Measurements from ENCODE around the gene ARHGAP29. TPM values are rescaled to one million over a fixed set of nuclear protein-coding genes. Genes with fewer than 3 reads are reported as not detected.
"Not testable (repeated sequence)": the region's sequence is repeated elsewhere in the genome, so short reads cannot be mapped to it uniquely, and the experiment has no call there.

Gene ARHGAP29
- total and polyA plus RNA-seq, 2 donors: 9.0 to 72.0 TPM

GRCh38 chr1:94199398-94199797, 38.0 kb downstream of the ARHGAP29 start:
- DNase-seq (ENCODE audit: extremely low spot score): no peak
- no peak overlapping the region for H3K27ac ChIP-seq (ENCODE audit: low read depth)
- 86% methylated on average over 2 of the region's 2 CpGs for WGBS
- no peak overlapping the region for H3K4me3 ChIP-seq (ENCODE audit: low read depth, low read length)
- H3K36me3 ChIP-seq (ENCODE audit: insufficient read depth): no peaks in the 10 kb centered on the region
- H3K4me1 ChIP-seq (ENCODE audit: insufficient read depth): no peaks in the 10 kb centered on the region

DNA sequence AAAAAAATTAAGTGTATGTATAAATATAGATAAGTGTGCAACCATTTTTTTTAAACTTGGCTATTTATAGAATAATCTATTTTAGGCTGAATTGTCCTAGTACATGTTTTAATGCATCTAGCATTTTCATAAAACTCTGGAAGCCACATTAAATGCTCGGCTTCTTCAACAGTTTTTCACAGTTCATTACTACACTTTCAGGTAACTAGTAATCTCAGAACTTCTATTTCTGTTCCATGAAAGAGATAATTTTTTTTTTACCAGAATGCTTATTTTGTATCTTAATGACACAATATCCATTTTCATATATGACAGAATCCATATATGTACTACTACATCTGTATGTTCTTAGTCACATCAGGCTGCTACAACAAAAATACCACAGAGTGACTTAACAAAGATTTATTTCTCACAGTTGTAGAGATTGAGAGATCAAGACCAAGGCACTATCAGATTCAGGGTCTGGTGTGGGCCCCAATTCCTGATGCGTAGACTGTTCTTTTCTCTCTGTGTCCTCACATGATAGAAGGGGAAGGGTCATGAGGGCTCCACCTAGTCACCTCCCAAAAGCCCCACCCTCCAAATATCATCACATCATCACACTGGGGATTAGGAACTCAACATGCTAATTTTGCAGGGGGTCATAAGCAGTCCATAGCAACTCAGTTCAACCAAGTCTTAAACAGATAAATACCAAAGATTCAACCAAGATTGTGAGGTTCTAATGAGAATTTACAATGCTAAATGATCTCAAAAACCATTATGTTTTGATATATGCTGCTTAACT, 43.1 kb downstream of the ARHGAP29 start:
- Histone ChIP-seq H3K36me3 (ENCODE audit: insufficient read depth) (no peaks in the 10 kb centered on the region), H3K4me3 (ENCODE audit: low read depth, low read length) (no peak overlapping the region), H3K4me1 (ENCODE audit: insufficient read depth) (no peaks in the 10 kb centered on the region), H3K27ac (ENCODE audit: low read depth) (no peak overlapping the region)
- WGBS: 93% methylated on average over 2 of the region's 2 CpGs
- no peak for DNase-seq (ENCODE audit: extremely low spot score)

- DNase-seq (ENCODE audit: extremely low spot score): no peak
- no peaks in the 10 kb centered on the region for H3K4me1 ChIP-seq (ENCODE audit: insufficient read depth)
- WGBS: 75% methylated on average over 1 of the region's 1 CpG
These were observed 44.3 kb downstream of the ARHGAP29 start for GRCh38 chr1:94193128-94193527.

GRCh38 chr1:94191216-94191615, 46.2 kb downstream of the ARHGAP29 start:
- no peak overlapping the region for H3K4me3 ChIP-seq (ENCODE audit: low read depth, low read length)
- 72% methylated on average over 1 of the region's 1 CpG for WGBS
- H3K27ac ChIP-seq (ENCODE audit: low read depth): no peak overlapping the region
- H3K4me1 ChIP-seq (ENCODE audit: insufficient read depth): no peaks in the 10 kb centered on the region
- H3K36me3 ChIP-seq (ENCODE audit: insufficient read depth): no peaks in the 10 kb centered on the region
- DNase-seq (ENCODE audit: extremely low spot score): no peak

More at GRCh38 chr1:94193128-94193527, 44.3 kb downstream of the ARHGAP29 start:
- no peak overlapping the region for H3K27ac ChIP-seq (ENCODE audit: low read depth)
- H3K4me3 ChIP-seq (ENCODE audit: low read depth, low read length): no peak overlapping the region
- no peaks in the 10 kb centered on the region for H3K36me3 ChIP-seq (ENCODE audit: insufficient read depth)

DNA sequence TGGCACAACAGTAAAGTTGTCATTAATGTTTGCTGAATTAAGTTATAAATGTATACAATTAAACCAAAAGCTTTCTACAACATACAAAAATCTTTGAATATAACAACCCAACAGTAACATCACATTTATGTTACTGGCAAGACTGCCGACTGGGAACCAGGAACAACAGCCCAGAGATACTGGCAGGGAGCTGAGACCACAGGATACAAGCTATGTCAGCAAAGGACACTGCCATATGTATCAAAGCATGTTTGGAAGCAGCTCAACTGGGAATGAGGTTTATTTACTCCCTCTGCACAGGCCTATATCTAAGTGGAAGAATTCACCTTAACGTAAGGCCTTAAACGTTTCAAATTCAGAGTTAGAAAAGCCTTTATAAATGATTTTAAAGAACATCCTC, 50.4 kb downstream of the ARHGAP29 start:
- no peaks in the 10 kb centered on the region for H3K4me1 ChIP-seq (ENCODE audit: insufficient read depth)
- 86% methylated on average over 3 of the region's 3 CpGs for WGBS
- H3K36me3 ChIP-seq (ENCODE audit: insufficient read depth): no peaks in the 10 kb centered on the region
- H3K4me3 ChIP-seq (ENCODE audit: low read depth, low read length): no peak overlapping the region
- no peak for DNase-seq (ENCODE audit: extremely low spot score)
- H3K27ac ChIP-seq (ENCODE audit: low read depth): no peak overlapping the region

GRCh38 chr1:94183197-94183815, 54.1 kb downstream of the ARHGAP29 start:
- no peak overlapping the region for H3K27ac ChIP-seq (ENCODE audit: low read depth)
- H3K36me3 ChIP-seq (ENCODE audit: insufficient read depth): no peaks in the 10 kb centered on the region
- H3K4me1 ChIP-seq (ENCODE audit: insufficient read depth): no peaks in the 10 kb centered on the region
- WGBS: 66% methylated on average over 3 of the region's 3 CpGs
- DNase-seq (ENCODE audit: extremely low spot score): no peak
- no peak overlapping the region for H3K4me3 ChIP-seq (ENCODE audit: low read depth, low read length)

DNA sequence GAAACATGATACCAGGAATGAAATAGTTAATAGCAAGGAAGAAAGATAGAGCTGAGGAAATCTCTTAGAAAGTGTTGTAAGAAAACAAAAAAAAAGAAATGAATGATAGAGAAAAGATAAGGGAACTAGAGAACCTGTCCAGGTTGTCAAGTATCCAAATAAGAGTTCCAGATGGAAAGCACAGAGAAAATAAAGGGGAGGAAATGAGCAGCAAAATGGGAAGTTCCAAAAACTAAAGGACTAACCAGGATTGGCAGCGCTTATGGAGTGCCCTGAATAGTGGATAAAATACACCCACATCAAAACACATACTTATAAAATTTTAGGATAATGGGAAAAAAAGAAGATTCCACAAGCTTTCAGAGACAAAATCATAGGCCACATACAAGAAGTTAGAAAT, 55.2 kb downstream of the ARHGAP29 start:
- no peaks in the 10 kb centered on the region for H3K36me3 ChIP-seq (ENCODE audit: insufficient read depth)

GRCh38 chr1:94180650-94181049, 56.7 kb downstream of the ARHGAP29 start:
- WGBS: 91% methylated on average over 1 of the region's 1 CpG
- H3K4me3 ChIP-seq (ENCODE audit: low read depth, low read length): no peak overlapping the region
- no peak for DNase-seq (ENCODE audit: extremely low spot score)
- no peaks in the 10 kb centered on the region for H3K4me1 ChIP-seq (ENCODE audit: insufficient read depth)
- no peaks in the 10 kb centered on the region for H3K36me3 ChIP-seq (ENCODE audit: insufficient read depth)
- H3K27ac ChIP-seq (ENCODE audit: low read depth): no peak overlapping the region

More for the DNA sequence above, 55.2 kb downstream of the ARHGAP29 start:
- DNase-seq (ENCODE audit: extremely low spot score): no peak
- Histone ChIP-seq H3K4me1 (ENCODE audit: insufficient read depth) (no peaks in the 10 kb centered on the region), H3K27ac (ENCODE audit: low read depth) (no peak overlapping the region), H3K4me3 (ENCODE audit: low read depth, low read length) (no peak overlapping the region)
- 92% methylated on average over 1 of the region's 1 CpG for WGBS

DNA sequence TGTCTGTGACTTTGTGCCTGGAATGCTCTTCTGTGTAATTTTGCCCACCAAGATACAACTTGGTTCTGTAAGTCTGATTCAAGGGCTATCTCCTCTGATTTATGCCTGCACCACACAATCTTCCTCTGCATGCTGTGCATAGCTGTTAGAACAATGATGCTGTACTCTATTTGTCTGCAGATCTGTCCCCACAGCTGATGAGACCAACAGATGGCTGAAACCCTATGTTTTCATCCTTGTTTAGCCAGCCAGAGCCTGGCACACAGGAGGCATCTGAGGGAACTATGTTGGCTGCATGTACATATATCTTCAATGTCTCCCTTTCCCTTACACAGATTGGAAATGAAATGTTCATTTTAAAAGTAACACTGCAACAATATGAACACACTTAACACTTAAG, 58.5 kb downstream of the ARHGAP29 start:
- no peaks in the 10 kb centered on the region for H3K4me1 ChIP-seq (ENCODE audit: insufficient read depth)
- peaks cover 3% of the 10 kb centered on the region for H3K36me3 ChIP-seq (ENCODE audit: insufficient read depth)
- DNase-seq (ENCODE audit: extremely low spot score): no peak
- no peak overlapping the region for H3K4me3 ChIP-seq (ENCODE audit: low read depth, low read length)
- H3K27ac ChIP-seq (ENCODE audit: low read depth): no peak overlapping the region

- Histone ChIP-seq H3K4me3 (ENCODE audit: low read depth, low read length) (no peak overlapping the region), H3K36me3 (ENCODE audit: insufficient read depth) (no peaks in the 10 kb centered on the region), H3K27ac (ENCODE audit: low read depth) (no peak overlapping the region), H3K4me1 (ENCODE audit: insufficient read depth) (no peaks in the 10 kb centered on the region)
- no peak for DNase-seq (ENCODE audit: extremely low spot score)
- 82% methylated on average over 3 of the region's 3 CpGs for WGBS
These were observed 68.3 kb downstream of the ARHGAP29 start for GRCh38 chr1:94169126-94169525.

GRCh38 chr1:94165843-94166242, 71.5 kb downstream of the ARHGAP29 start:
- Histone ChIP-seq H3K4me1 (ENCODE audit: insufficient read depth) (no peaks in the 10 kb centered on the region), H3K36me3 (ENCODE audit: insufficient read depth) (no peaks in the 10 kb centered on the region), H3K4me3 (ENCODE audit: low read depth, low read length) (no peak overlapping the region), H3K27ac (ENCODE audit: low read depth) (no peak overlapping the region)
- no peak for DNase-seq (ENCODE audit: extremely low spot score)
- WGBS: 95% methylated on average over 5 of the region's 5 CpGs

DNA sequence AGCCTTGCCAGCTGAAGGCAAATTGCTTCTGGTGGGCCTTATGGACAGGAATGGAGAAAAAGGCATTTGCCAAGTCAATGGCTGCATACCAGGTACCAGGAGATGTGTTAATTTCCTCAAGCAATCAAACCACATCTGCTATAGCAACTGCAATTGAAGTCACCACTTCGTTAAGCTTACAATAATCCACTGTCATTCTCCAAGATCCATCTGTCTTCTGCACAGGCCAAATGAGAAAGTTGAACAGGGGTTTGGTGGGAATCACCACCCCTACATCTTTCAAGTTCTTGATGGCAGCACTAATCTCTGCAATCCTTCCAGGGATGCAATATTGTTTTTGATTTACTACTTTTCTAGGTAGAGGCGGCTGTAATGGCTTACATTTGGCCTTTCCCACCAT, 72.5 kb downstream of the ARHGAP29 start:
- not testable (repeated sequence) for H3K4me1 ChIP-seq (ENCODE audit: insufficient read depth); H3K27ac ChIP-seq (ENCODE audit: low read depth); H3K36me3 ChIP-seq (ENCODE audit: insufficient read depth); H3K4me3 ChIP-seq (ENCODE audit: low read depth, low read length); DNase-seq (ENCODE audit: extremely low spot score)
- 89% methylated on average over 2 of the region's 2 CpGs for WGBS

DNA sequence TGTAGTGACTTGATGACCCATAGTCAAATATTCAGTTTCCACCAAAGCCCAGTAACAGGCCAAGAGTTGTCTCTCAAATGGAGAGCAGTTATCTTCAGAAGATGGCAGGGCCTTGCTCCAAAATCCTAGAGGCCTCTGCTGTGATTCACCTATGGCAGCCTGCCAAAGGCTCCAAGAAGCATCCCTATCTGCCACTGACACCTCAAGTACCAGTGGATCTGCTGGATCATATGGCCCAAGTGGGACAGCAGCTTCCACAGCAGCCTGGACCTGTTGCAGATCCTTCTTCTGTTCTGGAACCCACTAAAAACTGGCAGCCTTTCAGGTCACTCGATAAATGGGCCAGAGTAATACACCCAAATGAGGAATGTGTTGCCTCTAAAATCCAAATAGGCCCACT, 73.3 kb downstream of the ARHGAP29 start:
- H3K27ac ChIP-seq (ENCODE audit: low read depth); H3K4me1 ChIP-seq (ENCODE audit: insufficient read depth); H3K36me3 ChIP-seq (ENCODE audit: insufficient read depth); H3K4me3 ChIP-seq (ENCODE audit: low read depth, low read length); DNase-seq (ENCODE audit: extremely low spot score): not testable (repeated sequence)
- WGBS: 98% methylated on average over 1 of the region's 1 CpG

DNA sequence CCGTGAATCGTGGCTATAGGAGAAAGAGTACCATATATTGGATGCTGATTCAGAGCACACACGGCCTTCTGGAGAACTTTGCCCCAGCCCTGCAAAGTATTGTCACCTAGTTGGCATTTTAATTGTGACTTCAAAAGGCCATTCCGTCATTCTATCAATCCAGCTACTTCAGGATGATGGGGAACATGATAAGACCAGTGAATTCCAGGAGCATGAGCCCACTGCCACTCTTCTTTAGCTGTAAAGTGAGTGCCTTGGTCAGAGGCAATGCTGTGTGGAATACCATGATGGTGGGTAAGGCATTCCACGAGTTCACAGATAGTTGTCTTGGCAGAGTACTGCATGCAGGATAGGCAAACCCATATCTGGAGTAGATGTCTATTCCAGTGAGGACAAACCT, 74.1 kb downstream of the ARHGAP29 start:
- not testable (repeated sequence) for H3K4me1 ChIP-seq (ENCODE audit: insufficient read depth); H3K36me3 ChIP-seq (ENCODE audit: insufficient read depth); DNase-seq (ENCODE audit: extremely low spot score); H3K4me3 ChIP-seq (ENCODE audit: low read depth, low read length); H3K27ac ChIP-seq (ENCODE audit: low read depth)
- 88% methylated on average over 5 of the region's 5 CpGs for WGBS
